HepG2 (cell line): ENCODE data around the gene PKMYT1. TPM values are rescaled to one million over a fixed set of nuclear protein-coding genes. Genes with fewer than 3 reads are reported as not detected.

Source experiments
- CHD4 ChIP-seq: fragments of 200-600 bp; sonication (generic); IDR thresholded peaks from 2 replicates; pipeline ENCODE4 v1.7.0; 2017; ENCODE audit warnings: mild to moderate bottlenecking, low read length, borderline replicate concordance
- GTF3A ChIP-seq: sonication (generic); formaldehyde crosslinking; conservative IDR thresholded peaks from 2 replicates; pipeline ENCODE4 v1.4.0; 2020; ENCODE audit warnings: mild to moderate bottlenecking, missing genetic modification reagents
- MEIS1 ChIP-seq: sonication (generic); formaldehyde crosslinking; IDR thresholded peaks from 2 replicates; pipeline ENCODE4 v1.9.0; 2021; ENCODE audit warnings: mild to moderate bottlenecking, missing genetic modification reagents, moderate library complexity, borderline replicate concordance
- NFKBIZ ChIP-seq: IDR thresholded peaks from 2 replicates; pipeline ENCODE4 v1.6.1; 2018; ENCODE audit warnings: missing genetic modification reagents, missing compliant biosample characterization
- SALL2 ChIP-seq: sonication (generic); formaldehyde crosslinking; IDR thresholded peaks from 2 replicates; pipeline ENCODE4 v1.8.1; 2023; ENCODE audit warnings: mild to moderate bottlenecking, missing genetic modification reagents, inconsistent platforms
- SP1 ChIP-seq, 2 experiments: fragments of 450-650 bp in 1 of 2; sonication (generic) in 1 of 2; formaldehyde crosslinking in 1 of 2; IDR thresholded peaks; 2 replicates each; pipeline versions ENCODE4 v1.4.0 to v1.6.1; 2016 to 2020; ENCODE audit warnings: missing genetic modification reagents in 1 of 2
- polyA plus RNA-seq, 8 experiments: library from polyadenylated mRNA; depleted of rRNA in 3 of 8; stranded (reverse) in 7 of 8; unstranded in 1 of 8; fragments of >200 nt; fragmentation: Illumina TruSeq in 4 of 8; extraction: Trizol in 4 of 8; gene quantifications; 2 replicates each; pipeline versions ENCODE4 v1.2.1 to v1.2.3, GENCODE V29; 2011 to 2016; ENCODE audit warnings: low read depth in 4 of 8, missing spikeins in 1 of 8, mixed read lengths in 1 of 8; ENCODE audit not compliant: insufficient read depth in 1 of 8
- total RNA-seq, 5 experiments: library from RNA; depleted of rRNA; stranded (reverse); fragments of >200 nt; fragmentation: Illumina TruSeq; extraction: Trizol; gene quantifications; 2 replicates each; pipeline ENCODE4 v1.2.3, GENCODE V29; 2016; ENCODE audit warnings: low read depth in 1 of 5
- TF ChIP-seq, protein P1 (sequence below): sonication (generic); formaldehyde crosslinking; IDR thresholded peaks from 2 replicates; pipeline ENCODE4 v1.4.0; 2020; ENCODE audit warnings: missing genetic modification reagents, borderline replicate concordance
- TF ChIP-seq, protein P2 (sequence below), 2 experiments: IDR thresholded peaks; 2 replicates each; pipeline ENCODE4 v1.6.1; 2011 to 2012; ENCODE audit warnings: low read length in 2 of 2, borderline replicate concordance in 1 of 2, low read depth in 1 of 2, mild to moderate bottlenecking in 1 of 2, moderate library complexity in 1 of 2
- TF ChIP-seq, protein P3 (sequence below): sonication (generic); formaldehyde crosslinking; IDR thresholded peaks from 2 replicates; pipeline ENCODE4 v1.5.0; 2020; ENCODE audit warnings: missing genetic modification reagents, mild to moderate bottlenecking, borderline replicate concordance
- TF ChIP-seq, protein P4 (sequence below): sonication (generic); formaldehyde crosslinking; IDR thresholded peaks from 2 replicates; pipeline ENCODE4 v1.5.1; 2020; ENCODE audit warnings: mild to moderate bottlenecking, missing genetic modification reagents, moderate library complexity
- TF ChIP-seq, protein P5 (sequence below): sonication (generic); formaldehyde crosslinking; IDR thresholded peaks from 2 replicates; pipeline ENCODE4 v1.8.1; 2023; ENCODE audit warnings: mild to moderate bottlenecking, missing genetic modification reagents, borderline replicate concordance

PKMYT1 gene
- total and polyA plus RNA-seq, 2 of the 13 experiments (the other 11 are each of a cell fraction or from before 2014, with no cell fraction given): 7.0 to 27.8 TPM

DNA sequence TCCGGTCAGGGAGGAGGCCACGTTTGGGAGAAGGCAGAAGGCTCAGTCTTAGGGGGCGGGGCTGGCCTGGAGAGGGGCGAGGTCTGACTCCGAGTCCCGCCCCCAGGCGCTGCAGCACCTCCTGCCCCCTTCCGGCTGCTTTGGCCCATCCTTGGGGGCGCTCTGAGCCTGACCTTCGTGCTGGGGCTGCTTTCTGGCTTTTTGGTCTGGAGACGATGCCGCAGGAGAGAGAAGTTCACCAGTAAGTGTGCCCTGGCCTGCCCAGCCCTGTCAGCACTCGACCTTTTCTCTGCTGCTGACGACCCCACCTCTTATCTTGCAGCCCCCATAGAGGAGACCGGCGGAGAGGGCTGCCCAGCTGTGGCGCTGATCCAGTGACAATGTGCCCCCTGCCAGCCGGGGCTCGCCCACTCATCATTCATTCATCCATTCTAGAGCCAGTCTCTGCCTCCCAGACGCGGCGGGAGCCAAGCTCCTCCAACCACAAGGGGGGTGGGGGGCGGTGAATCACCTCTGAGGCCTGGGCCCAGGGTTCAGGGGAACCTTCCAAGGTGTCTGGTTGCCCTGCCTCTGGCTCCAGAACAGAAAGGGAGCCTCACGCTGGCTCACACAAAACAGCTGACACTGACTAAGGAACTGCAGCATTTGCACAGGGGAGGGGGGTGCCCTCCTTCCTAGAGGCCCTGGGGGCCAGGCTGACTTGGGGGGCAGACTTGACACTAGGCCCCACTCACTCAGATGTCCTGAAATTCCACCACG, 41.4 kb upstream of the PKMYT1 start (continued):
- TF ChIP-seq, protein P1, sequence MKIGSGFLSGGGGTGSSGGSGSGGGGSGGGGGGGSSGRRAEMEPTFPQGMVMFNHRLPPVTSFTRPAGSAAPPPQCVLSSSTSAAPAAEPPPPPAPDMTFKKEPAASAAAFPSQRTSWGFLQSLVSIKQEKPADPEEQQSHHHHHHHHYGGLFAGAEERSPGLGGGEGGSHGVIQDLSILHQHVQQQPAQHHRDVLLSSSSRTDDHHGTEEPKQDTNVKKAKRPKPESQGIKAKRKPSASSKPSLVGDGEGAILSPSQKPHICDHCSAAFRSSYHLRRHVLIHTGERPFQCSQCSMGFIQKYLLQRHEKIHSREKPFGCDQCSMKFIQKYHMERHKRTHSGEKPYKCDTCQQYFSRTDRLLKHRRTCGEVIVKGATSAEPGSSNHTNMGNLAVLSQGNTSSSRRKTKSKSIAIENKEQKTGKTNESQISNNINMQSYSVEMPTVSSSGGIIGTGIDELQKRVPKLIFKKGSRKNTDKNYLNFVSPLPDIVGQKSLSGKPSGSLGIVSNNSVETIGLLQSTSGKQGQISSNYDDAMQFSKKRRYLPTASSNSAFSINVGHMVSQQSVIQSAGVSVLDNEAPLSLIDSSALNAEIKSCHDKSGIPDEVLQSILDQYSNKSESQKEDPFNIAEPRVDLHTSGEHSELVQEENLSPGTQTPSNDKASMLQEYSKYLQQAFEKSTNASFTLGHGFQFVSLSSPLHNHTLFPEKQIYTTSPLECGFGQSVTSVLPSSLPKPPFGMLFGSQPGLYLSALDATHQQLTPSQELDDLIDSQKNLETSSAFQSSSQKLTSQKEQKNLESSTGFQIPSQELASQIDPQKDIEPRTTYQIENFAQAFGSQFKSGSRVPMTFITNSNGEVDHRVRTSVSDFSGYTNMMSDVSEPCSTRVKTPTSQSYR (CRISPR knock-in tag): no peak
- TF ChIP-seq MEIS1 (CRISPR knock-in tag) (no peak), SALL2 (CRISPR knock-in tag) (0 out of 2 replicates have a peak, but pooled peaks have one; percentile 14), GTF3A (0 out of 2 replicates have a peak, but pooled peaks have one; percentile 7), NFKBIZ (no peak), CHD4 (no peak), SP1 (IDR thresholded peaks at IDR 0.05) (no peak), SP1 (CRISPR knock-in tag; IDR thresholded peaks at IDR 0.05) (peak; percentile 16; the same call in 1 of the 2 replicates)
- TF ChIP-seq, protein P2, sequence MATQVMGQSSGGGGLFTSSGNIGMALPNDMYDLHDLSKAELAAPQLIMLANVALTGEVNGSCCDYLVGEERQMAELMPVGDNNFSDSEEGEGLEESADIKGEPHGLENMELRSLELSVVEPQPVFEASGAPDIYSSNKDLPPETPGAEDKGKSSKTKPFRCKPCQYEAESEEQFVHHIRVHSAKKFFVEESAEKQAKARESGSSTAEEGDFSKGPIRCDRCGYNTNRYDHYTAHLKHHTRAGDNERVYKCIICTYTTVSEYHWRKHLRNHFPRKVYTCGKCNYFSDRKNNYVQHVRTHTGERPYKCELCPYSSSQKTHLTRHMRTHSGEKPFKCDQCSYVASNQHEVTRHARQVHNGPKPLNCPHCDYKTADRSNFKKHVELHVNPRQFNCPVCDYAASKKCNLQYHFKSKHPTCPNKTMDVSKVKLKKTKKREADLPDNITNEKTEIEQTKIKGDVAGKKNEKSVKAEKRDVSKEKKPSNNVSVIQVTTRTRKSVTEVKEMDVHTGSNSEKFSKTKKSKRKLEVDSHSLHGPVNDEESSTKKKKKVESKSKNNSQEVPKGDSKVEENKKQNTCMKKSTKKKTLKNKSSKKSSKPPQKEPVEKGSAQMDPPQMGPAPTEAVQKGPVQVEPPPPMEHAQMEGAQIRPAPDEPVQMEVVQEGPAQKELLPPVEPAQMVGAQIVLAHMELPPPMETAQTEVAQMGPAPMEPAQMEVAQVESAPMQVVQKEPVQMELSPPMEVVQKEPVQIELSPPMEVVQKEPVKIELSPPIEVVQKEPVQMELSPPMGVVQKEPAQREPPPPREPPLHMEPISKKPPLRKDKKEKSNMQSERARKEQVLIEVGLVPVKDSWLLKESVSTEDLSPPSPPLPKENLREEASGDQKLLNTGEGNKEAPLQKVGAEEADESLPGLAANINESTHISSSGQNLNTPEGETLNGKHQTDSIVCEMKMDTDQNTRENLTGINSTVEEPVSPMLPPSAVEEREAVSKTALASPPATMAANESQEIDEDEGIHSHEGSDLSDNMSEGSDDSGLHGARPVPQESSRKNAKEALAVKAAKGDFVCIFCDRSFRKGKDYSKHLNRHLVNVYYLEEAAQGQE (IDR thresholded peaks at IDR 0.05; ENCODE audit: borderline replicate concordance in 1 of 2, low read depth in 1 of 2, low read length in 2 of 2): no peak
- TF ChIP-seq, protein P3, sequence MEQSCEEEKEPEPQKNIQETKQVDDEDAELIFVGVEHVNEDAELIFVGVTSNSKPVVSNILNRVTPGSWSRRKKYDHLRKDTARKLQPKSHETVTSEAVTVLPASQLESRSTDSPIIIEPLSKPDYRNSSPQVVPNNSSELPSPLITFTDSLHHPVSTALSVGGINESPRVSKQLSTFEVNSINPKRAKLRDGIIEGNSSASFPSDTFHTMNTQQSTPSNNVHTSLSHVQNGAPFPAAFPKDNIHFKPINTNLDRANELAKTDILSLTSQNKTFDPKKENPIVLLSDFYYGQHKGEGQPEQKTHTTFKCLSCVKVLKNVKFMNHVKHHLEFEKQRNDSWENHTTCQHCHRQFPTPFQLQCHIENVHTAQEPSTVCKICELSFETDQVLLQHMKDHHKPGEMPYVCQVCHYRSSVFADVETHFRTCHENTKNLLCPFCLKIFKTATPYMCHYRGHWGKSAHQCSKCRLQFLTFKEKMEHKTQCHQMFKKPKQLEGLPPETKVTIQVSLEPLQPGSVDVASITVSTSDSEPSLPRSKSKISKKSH (CRISPR knock-in tag): no peak
- TF ChIP-seq, protein P4, sequence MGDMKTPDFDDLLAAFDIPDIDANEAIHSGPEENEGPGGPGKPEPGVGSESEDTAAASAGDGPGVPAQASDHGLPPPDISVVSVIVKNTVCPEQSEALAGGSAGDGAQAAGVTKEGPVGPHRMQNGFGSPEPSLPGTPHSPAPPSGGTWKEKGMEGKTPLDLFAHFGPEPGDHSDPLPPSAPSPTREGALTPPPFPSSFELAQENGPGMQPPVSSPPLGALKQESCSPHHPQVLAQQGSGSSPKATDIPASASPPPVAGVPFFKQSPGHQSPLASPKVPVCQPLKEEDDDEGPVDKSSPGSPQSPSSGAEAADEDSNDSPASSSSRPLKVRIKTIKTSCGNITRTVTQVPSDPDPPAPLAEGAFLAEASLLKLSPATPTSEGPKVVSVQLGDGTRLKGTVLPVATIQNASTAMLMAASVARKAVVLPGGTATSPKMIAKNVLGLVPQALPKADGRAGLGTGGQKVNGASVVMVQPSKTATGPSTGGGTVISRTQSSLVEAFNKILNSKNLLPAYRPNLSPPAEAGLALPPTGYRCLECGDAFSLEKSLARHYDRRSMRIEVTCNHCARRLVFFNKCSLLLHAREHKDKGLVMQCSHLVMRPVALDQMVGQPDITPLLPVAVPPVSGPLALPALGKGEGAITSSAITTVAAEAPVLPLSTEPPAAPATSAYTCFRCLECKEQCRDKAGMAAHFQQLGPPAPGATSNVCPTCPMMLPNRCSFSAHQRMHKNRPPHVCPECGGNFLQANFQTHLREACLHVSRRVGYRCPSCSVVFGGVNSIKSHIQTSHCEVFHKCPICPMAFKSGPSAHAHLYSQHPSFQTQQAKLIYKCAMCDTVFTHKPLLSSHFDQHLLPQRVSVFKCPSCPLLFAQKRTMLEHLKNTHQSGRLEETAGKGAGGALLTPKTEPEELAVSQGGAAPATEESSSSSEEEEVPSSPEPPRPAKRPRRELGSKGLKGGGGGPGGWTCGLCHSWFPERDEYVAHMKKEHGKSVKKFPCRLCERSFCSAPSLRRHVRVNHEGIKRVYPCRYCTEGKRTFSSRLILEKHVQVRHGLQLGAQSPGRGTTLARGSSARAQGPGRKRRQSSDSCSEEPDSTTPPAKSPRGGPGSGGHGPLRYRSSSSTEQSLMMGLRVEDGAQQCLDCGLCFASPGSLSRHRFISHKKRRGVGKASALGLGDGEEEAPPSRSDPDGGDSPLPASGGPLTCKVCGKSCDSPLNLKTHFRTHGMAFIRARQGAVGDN (CRISPR knock-in tag): peak; percentile 43
- TF ChIP-seq, protein P5, sequence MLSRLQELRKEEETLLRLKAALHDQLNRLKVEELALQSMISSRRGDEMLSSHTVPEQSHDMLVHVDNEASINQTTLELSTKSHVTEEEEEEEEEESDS (CRISPR knock-in tag): no peak
